GM19239 (cell line): ENCODE results near the gene HMGXB3.
A peak's percentile ranks its signal among the peaks of the same experiment; 100 is the strongest.
"Not testable (repeated sequence)": the region's sequence is repeated elsewhere in the genome, so short reads cannot be mapped to it uniquely, and the experiment has no call there.

Source experiments
- DNase-seq: peaks from one replicate; pipeline ENCODE4 v3.0.0; 2011; ENCODE audit warnings: low spot score; ENCODE audit not compliant: insufficient read length
- FAIRE-seq: peaks from 2 replicates; lab custom pipeline; 2011; peaks lifted over from hg19 to GRCh38; lab: Jason Lieb, UNC

The HMGXB3 gene

DNA sequence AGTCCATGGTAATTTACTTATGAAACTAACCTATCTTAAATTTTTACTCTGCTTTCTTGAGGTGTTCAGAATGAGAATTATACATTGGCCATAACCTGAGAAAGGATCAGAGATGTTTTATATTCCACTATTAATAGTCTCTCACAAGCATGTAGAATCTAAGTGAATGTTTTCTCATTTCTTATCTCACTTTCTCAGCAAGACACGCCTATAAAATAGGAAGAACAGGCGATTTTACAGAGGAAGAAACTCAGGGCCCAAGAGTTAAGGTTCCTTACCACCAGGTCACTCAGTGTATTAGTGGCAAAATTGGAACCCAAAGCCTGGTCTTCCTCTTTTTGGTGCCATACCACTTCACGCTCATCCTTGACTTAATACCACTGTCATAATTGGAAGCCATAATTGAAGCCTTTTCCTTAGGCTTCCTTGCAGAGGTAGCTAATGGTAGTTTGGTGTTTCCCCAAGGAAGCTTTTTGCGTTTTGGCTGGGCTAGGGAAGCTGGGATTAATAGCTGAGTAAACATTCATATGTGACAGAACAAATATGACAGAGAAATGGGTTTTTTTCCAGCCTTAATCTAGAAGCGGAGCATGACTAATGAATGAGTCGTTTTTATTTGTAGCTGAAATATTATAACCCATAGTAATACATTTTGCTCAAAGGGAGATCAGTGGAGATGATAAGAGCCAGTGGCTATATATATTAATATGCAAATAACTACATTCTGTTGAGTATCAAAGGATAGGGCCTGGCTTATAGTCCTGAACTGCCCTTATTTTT, 16.9 kb downstream of the HMGXB3 start:
- DNase-seq (no peak), FAIRE-seq (no peak)

DNA sequence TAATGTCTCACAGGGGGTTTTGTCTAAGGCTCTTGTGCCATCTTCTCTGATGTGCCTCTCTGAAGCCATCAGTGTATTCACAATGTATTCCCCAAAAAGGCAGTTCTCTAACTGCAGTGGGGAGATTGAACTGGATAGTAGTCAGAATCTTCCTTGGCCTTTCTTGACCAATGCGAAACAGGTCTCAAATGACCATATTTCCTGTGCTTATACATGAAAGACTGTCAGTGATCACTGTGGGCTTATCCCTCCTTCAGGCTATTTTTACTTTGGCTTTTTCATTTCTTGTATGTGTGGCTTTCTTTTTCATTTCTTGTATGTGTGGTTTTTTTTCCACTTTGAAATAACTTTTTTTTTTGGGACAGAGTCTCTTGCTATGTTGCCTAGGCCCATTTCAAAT, 19.7 kb downstream of the HMGXB3 start:
- DNase-seq (no peak), FAIRE-seq (peak; percentile 45)

DNA sequence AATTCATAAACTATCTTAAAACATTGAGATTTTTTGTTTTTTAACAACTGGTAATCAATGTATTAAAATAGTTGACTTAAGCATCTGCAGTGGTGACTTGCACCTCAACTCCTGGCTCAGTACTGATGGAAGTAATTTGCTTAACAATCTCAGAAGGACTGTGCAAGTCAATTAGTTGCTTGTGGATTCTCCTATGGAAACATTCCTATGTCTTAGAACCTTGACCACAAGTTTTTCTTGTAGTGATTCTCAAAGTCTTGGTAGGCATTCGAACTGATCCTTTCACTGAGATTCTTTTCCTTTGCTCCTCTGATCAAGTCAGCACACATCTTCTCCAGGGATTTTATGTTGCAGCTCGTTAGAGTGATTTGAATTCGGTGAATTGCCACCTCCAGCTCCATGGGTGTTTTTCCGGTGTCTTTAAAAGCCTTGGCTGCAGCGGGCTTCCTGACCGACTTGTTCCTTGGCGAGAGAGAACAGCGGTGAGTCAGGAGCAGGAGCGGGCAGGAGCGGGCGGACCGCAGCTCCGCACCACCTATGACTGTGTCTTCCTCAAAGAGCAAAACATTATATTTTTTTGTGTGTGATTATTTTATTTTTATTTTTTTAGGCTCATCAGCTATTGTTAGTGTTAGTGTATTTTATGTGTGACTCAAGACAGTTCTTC, 21.1 kb downstream of the HMGXB3 start:
- FAIRE-seq = no peak
- no peak for DNase-seq

GRCh38 chr5:150022158-150022531, 21.6 kb downstream of the HMGXB3 start:
- no peak for DNase-seq
- FAIRE-seq = no peak

- no peak for DNase-seq
- FAIRE-seq = no peak
Measured at GRCh38 chr5:150022681-150023080, 22.1 kb downstream of the HMGXB3 start.

DNA sequence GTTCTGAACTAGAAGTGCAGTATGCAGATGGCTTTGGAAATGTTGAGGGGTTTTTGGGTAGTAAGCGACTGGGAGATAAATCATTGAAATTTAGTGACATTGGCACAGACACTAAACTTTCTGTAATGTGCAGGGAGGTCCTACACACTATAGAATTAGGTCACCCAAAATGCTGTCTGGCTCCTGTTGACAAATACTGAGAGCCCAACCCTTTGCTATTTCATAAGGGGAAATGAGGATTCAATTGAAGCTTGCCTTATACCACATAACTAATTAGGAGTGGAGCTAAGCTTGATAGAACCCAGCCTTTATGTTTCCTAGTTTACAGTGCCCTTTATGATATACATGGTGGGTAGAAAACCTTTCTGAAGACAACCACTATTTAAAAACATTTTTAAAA, 22.6 kb downstream of the HMGXB3 start:
- no peak for FAIRE-seq

GRCh38 chr5:150024346-150024984, 23.9 kb downstream of the HMGXB3 start:
- DNase-seq (no peak), FAIRE-seq (no peak)

More for the DNA sequence above, 22.6 kb downstream of the HMGXB3 start:
- DNase-seq = no peak

GRCh38 chr5:150026682-150027172, 26.2 kb downstream of the HMGXB3 start:
- FAIRE-seq (no peak), DNase-seq (no peak)

DNA sequence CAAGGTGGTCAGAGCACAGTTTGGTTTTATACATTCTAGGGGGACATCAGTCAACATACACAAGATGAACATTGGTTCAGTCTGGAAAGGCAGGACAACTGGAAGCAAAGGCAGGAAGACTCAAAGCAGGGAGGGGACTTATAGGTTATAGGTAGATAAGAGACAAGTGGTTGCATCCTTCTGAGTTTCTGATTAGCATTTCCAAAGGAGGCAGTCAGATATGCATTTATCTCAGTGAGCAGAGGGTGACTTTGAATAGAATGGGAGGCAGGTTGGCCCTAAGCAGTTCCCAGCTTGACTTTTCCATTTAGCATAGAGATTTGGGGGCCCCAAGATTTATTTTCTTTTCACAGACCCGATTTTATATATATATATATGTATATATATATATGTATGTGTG, 27.5 kb downstream of the HMGXB3 start:
- FAIRE-seq, DNase-seq: not testable (repeated sequence)

DNA sequence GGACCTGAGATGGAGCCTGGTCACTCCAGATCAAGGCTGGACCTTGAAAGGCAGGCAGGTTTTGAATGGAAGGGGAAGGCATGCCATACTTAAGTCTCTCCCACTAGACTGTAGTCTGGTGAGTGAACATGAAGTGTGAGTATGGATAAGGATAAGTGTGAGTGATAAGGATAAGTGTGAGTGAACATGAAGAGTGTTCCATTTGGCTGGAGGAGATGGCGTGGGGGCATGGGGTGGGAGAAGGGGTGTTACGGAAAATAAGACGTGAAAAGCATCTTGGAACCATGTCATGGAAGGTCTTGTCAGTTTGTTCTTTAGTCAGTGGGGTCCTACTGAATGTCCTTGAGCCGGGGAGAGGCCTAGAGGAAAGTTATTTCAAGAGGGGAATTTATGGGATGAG, 32.8 kb downstream of the HMGXB3 start:
- no peak for DNase-seq
- no peak for FAIRE-seq

DNA sequence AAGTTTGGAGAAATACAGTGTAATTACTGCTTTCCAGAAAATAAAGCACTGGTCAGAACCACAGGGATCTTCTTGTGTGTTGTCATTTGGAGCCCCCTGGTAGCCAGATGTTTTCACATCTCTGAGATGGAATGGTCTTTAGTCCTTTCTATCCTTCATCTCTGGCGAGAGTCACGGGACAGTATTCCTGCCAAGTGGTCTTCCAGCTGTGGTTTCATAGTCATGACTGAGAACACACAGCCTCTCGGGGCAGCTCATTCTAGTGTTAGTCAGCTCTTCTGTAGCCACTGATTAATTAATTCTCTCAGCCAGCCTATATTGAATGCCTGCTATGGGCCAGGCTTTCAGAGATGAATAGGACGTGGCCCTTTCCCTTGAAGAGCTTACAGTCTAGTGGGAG, 34.1 kb downstream of the HMGXB3 start:
- no peak for FAIRE-seq
- DNase-seq = no peak

- DNase-seq (peak; percentile 20), FAIRE-seq (peak; percentile 74)
Measured at GRCh38 chr5:150035139-150035895, 34.8 kb downstream of the HMGXB3 start.

GRCh38 chr5:150036513-150036912, 36.0 kb downstream of the HMGXB3 start:
- FAIRE-seq (no peak), DNase-seq (no peak)

- FAIRE-seq (no peak), DNase-seq (no peak)
Measured at GRCh38 chr5:150038547-150038946, 38.0 kb downstream of the HMGXB3 start.

DNA sequence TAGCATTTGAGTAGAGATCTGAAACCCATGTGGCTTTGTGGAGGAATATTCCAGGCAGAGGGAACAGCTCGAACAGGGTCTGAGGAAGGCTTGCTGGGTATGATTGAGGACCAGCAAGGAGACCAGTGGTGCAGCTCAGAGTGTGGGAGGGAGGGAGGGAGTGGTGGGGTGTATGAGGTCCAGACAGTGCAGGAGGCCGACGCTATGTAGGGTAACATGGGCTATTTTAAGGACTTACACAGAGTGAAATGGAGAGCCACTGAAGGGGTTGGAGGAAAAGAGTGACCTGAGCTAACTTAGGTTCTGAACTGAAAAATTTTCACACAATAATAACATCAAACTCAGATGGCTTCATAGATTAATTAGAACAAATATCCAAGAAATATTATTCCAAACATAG, 41.9 kb downstream of the HMGXB3 start:
- DNase-seq (no peak), FAIRE-seq (no peak)

DNA sequence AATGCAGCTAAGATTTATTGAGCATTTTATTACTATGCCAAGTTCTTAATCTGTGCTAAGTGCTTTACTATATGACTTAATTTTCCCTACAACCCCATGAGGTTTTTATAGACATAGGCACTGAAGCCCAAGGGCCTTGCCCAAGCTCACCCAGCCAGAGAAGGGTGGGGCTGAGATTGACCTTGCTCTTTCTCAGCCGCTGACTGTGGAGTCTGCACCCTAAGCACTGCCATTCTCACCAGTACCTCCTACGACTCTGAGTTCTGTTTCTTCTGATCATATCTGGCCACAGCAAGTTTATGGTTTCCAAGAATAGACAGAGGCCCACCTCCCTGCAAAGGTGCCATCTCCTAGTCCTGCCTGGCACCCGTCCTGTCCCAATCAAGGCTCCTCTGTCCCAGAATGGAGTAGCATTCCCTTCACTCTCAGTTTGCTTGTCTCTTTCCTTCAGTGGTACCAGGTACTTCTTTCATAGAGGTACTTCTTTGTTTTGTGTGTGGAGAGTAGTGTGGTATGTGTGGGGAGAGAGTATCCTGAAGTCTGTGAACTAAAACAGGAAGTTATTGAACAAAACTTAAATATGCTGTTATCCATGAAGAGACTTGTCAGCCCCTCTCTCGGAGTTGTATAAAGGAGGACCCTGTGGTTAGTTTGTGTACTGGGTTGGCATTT, 43.3 kb downstream of the HMGXB3 start:
- no peak for FAIRE-seq
- no peak for DNase-seq

DNA sequence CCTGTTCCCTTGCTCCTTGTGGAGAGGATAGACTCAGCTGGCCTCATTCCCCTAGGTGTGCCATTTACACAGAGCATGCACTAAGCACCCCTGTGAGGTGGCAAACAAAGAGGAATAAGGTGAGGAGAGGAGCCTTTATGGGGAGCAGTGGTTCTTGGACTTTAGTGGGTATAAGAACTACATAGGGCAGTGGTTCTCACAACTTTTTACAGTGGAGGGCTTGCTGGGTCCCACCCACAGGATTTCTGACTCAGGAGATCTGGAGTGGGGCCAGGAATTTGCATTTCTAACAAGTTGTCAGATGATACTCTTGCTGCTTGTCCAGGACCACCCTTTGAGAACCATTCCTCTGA, 43.8 kb downstream of the HMGXB3 start:
- no peak for DNase-seq
- FAIRE-seq = no peak

- DNase-seq = no peak
- no peak for FAIRE-seq
Measured at GRCh38 chr5:150044712-150045111, 44.2 kb downstream of the HMGXB3 start.

DNA sequence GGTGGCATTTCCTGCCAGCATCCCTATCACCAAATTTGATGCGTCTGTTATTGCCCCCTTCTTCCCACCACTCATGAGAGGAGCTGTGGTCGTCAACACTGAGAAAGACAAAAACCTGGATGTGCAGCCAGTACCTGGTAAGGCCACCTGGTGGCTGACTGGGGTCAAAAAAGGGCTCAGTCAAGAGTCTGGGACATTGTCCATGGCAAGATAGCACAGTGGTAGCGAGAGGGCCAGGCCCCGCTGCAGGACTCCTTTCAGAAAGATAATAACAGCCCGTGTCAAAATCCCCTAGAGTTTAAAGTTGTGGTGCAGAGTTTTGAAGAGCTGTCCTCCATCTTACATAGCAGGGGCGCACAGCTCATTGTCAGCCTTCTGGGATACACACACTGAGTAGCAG, 45.0 kb downstream of the HMGXB3 start:
- no peak for FAIRE-seq
- DNase-seq = no peak

GRCh38 chr5:150046031-150046430, 45.5 kb downstream of the HMGXB3 start:
- no peak for FAIRE-seq

More at GRCh38 chr5:150046031-150046430, 45.5 kb downstream of the HMGXB3 start:
- no peak for DNase-seq
